Transverse colon (tissue), 4 donors: ENCODE measurements around the gene GRAP2.

Source experiments
- POLR2A ChIP-seq: fragments of 450-650 bp; IDR thresholded peaks from one replicate; pipeline ENCODE4 v1.6.1; 2016; ENCODE audit warnings: antibody characterized with exemption, mild to moderate bottlenecking, moderate library complexity
- POLR2AphosphoS5 ChIP-seq, 3 donors: sonication (generic); formaldehyde crosslinking; IDR thresholded peaks; one replicate each; pipeline ENCODE4 v1.6.1; 2016; ENCODE audit warnings: antibody characterized with exemption in 3 of 3
- TF ChIP-seq, protein P1 (sequence below), 5 experiments: fragments of 200-600 bp in 3 of 5; fragments of 450-650 bp in 2 of 5; sonication (generic) in 3 of 5; IDR thresholded peaks; 1 replicate in 2 of 5; 2 replicates in 3 of 5; pipeline ENCODE4 v1.5.1; 2016 to 2017; ENCODE audit warnings: antibody characterized with exemption in 5 of 5, inconsistent platforms in 3 of 5, mild to moderate bottlenecking in 2 of 5, moderate library complexity in 1 of 5

DNA sequence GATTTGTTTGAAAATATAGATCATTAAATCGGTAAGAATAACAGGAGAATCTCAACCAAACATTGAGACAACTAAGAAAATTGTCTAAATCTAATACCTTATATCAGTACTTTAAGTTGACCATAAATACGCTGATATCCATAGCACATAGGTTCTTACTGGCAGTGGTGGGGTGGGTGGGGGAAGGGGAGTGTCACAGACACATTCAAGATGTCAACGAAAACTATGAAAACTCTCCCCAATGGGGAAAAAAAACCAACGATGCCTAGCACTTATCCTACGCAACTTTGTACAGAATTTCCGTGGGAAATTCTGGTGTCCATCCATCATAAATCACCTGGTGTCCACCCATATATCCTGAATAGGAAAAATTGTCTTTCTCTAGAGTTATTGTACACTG, 6.2 kb downstream of the GRAP2 start:
- TF ChIP-seq, protein P1, sequence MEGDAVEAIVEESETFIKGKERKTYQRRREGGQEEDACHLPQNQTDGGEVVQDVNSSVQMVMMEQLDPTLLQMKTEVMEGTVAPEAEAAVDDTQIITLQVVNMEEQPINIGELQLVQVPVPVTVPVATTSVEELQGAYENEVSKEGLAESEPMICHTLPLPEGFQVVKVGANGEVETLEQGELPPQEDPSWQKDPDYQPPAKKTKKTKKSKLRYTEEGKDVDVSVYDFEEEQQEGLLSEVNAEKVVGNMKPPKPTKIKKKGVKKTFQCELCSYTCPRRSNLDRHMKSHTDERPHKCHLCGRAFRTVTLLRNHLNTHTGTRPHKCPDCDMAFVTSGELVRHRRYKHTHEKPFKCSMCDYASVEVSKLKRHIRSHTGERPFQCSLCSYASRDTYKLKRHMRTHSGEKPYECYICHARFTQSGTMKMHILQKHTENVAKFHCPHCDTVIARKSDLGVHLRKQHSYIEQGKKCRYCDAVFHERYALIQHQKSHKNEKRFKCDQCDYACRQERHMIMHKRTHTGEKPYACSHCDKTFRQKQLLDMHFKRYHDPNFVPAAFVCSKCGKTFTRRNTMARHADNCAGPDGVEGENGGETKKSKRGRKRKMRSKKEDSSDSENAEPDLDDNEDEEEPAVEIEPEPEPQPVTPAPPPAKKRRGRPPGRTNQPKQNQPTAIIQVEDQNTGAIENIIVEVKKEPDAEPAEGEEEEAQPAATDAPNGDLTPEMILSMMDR (IDR thresholded peaks at IDR 0.05) = no peak
- TF ChIP-seq POLR2AphosphoS5 (IDR thresholded peaks at IDR 0.05) = no peak
- no peak for TF ChIP-seq POLR2A
